KG1 (cell line): ENCODE results near the gene IER3.

ENCODE experiments used
- DNase-seq: peaks from one replicate; lab custom pipeline; 2025; lab: John Stamatoyannopoulos, UW

IER3 gene

GRCh38 chr6:30703821-30704220 is 40.5 kb downstream of the IER3 start:
- DNase-seq: no peak

GRCh38 chr6:30703011-30703410 is 41.3 kb downstream of the IER3 start:
- no peak for DNase-seq

DNA sequence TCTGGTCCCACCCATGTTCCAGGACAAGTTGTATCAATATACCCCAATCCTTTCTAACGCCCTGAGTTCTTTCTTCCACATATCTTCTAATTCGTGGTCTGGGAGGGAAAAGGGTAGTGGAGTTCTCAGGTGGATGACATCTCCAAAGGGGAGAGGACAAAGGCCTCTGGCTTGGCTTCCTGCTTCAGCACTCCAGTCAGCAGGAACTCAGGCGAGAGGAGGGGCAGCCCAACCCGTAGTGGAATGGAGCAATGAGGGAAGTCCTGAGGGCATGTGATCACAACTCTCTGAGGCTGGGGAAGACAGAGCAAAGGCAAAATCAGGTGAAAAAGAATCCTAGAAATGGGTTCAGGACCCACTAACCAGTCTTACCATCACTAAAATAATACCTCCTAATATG is 44.0 kb downstream of the IER3 start:
- no peak for DNase-seq

DNA sequence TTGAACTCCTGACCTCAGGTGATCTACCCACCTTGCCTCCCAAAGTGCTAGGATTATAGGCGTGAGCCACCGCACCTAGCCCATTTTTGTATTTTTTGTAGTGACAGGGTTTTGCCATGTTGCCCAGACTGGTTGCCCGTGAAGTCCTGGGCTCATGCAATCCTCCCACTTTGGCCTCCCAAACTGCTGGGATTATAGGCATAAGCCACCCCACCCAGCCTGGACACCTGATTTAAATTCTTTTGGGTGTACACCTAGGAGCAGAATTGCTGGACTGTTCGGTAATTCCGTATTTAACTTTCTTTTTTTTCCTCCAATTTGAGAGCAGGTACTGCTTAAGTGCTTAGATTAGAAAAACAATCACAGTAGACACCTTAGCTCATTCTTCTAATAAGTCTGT is 47.9 kb downstream of the IER3 start:
- no peak for DNase-seq
